ENCODE measurements around the gene DOCK4.

The DOCK4 gene

DNA sequence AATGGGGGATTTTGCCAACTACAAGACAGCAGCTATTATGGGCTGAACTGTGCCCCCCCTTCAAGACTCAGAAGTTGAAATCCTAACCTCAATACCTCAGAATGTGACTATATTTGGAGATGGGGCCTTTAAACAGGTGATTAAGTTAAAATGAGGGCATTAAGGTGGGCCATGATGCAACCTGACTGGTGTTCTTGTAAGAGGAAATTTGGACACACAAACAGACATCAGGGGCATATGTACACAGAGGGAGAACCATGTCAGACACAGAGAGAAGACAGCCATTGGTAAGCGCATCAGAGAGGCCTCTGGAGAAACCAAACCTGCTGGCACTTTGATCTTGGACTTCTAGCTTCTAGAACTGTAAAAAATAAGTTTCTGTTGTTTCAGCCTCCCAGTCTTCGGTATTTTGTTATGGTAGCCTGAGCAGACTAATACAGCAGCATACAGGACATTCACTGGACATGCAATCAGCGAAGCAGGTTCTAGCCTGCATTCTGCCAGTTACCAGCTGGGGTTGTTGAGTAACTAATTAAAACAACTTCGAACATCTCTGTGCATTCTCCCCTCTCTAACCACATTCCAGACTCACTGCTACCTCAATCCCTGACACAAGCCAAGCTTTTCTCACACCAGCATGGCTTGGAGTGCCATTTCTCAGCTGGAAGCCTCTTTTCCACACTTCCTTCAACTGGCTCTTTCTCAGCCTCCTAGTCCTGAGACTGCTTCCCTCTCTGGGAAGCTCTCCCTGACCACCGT lies 141.4 kb downstream of the DOCK4 start:
- H3K27me3 ChIP-seq (ENCODE audit: insufficient read depth, low read depth), result no peaks in the 10 kb centered on the region
- no peak overlapping the region for H3K4me3 ChIP-seq (IDR thresholded peaks at IDR 0.05; ENCODE audit: insufficient read depth, low read depth, low read length)
- no peak overlapping the region for H3K4me2 ChIP-seq
- no peaks in the 10 kb centered on the region for H3K36me3 ChIP-seq (ENCODE audit: insufficient read depth)
- no peaks in the 10 kb centered on the region for H3K79me2 ChIP-seq (ENCODE audit: insufficient read depth, low read depth)
- TF ChIP-seq CTCF (conservative IDR thresholded peaks at IDR 0.05; ENCODE audit: low read depth, low read length), result no peak
- H3K9ac ChIP-seq, result no peak overlapping the region
- no peak overlapping the region for H3K27ac ChIP-seq
- peaks cover 21% of the 10 kb centered on the region for H3K4me1 ChIP-seq (ENCODE audit: low read depth, poor library complexity, severe bottlenecking)
- no peak overlapping the region for H2AFZ ChIP-seq (ENCODE audit: low read depth)
- H4K20me1 ChIP-seq (ENCODE audit: insufficient read depth), result no peaks in the 10 kb centered on the region

- no peak overlapping the region for H3K4me3 ChIP-seq (IDR thresholded peaks at IDR 0.05; ENCODE audit: insufficient read depth, low read depth, low read length)
- no peak overlapping the region for H3K9ac ChIP-seq
- H2AFZ ChIP-seq (ENCODE audit: low read depth), result no peak overlapping the region
- no peak for TF ChIP-seq CTCF (conservative IDR thresholded peaks at IDR 0.05; ENCODE audit: low read depth, low read length)
- H3K27ac ChIP-seq, result no peak overlapping the region
- H4K20me1 ChIP-seq (ENCODE audit: insufficient read depth), result no peaks in the 10 kb centered on the region
- H3K36me3 ChIP-seq (ENCODE audit: insufficient read depth), result no peaks in the 10 kb centered on the region
- no peak overlapping the region for H3K4me2 ChIP-seq
- no peaks in the 10 kb centered on the region for H3K79me2 ChIP-seq (ENCODE audit: insufficient read depth, low read depth)
- H3K4me1 ChIP-seq (ENCODE audit: low read depth, poor library complexity, severe bottlenecking), result peaks cover 22% of the 10 kb centered on the region
- H3K27me3 ChIP-seq (ENCODE audit: insufficient read depth, low read depth), result no peaks in the 10 kb centered on the region
Observed at GRCh38 chr7:112063974-112064373, 142.2 kb downstream of the DOCK4 start.

DNA sequence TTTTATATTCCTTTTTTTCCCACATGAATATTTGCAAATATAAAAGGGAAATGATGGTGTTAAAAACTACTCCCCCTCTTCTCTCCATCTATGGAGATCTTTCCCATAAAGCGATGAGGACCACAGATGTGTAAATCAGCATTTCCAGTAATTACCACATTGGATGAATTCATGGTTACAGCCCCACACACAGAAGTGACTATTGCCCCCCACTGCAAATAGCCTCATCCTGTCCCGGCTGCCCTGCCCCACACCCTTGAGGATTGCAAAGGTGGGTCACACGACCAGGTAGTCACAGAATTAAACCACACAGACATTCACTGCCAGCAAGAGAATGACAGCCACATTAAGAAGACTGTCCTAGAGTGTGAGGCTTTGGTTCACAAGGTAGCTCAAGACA lies 145.1 kb downstream of the DOCK4 start:
- Histone ChIP-seq H3K9ac (no peak overlapping the region), H3K27me3 (ENCODE audit: insufficient read depth, low read depth) (no peaks in the 10 kb centered on the region), H2AFZ (ENCODE audit: low read depth) (no peak overlapping the region), H3K79me2 (ENCODE audit: insufficient read depth, low read depth) (no peaks in the 10 kb centered on the region), H3K4me2 (peak overlapping the region; percentile 30; the same call in 1 of the 2 replicates), H3K4me1 (ENCODE audit: low read depth, poor library complexity, severe bottlenecking) (peaks cover 50% of the 10 kb centered on the region), H3K4me3 (IDR thresholded peaks at IDR 0.05; ENCODE audit: insufficient read depth, low read depth, low read length) (no peak overlapping the region), H3K27ac (no peak overlapping the region), H3K36me3 (ENCODE audit: insufficient read depth) (no peaks in the 10 kb centered on the region), H4K20me1 (ENCODE audit: insufficient read depth) (no peaks in the 10 kb centered on the region)
- TF ChIP-seq CTCF (conservative IDR thresholded peaks at IDR 0.05; ENCODE audit: low read depth, low read length), result no peak

- peak overlapping the region; percentile 30; the same call in 1 of the 2 replicates for H3K4me2 ChIP-seq
- H3K4me3 ChIP-seq (IDR thresholded peaks at IDR 0.05; ENCODE audit: insufficient read depth, low read depth, low read length), result no peak overlapping the region
- peak overlapping the region; percentile 2; the same call in 1 of the 2 replicates for H3K27ac ChIP-seq
- no peaks in the 10 kb centered on the region for H4K20me1 ChIP-seq (ENCODE audit: insufficient read depth)
- TF ChIP-seq CTCF (conservative IDR thresholded peaks at IDR 0.05; ENCODE audit: low read depth, low read length), result no peak
- H3K9ac ChIP-seq, result no peak overlapping the region
- no peaks in the 10 kb centered on the region for H3K79me2 ChIP-seq (ENCODE audit: insufficient read depth, low read depth)
- no peaks in the 10 kb centered on the region for H3K36me3 ChIP-seq (ENCODE audit: insufficient read depth)
- H3K4me1 ChIP-seq (ENCODE audit: low read depth, poor library complexity, severe bottlenecking), result peaks cover 55% of the 10 kb centered on the region
- no peak overlapping the region for H2AFZ ChIP-seq (ENCODE audit: low read depth)
- no peaks in the 10 kb centered on the region for H3K27me3 ChIP-seq (ENCODE audit: insufficient read depth, low read depth)
Observed at GRCh38 chr7:112060625-112061024, 145.6 kb downstream of the DOCK4 start.

Measured in KMS-11 (cell line).